ENCODE data around the gene NPHS1. TPM values are rescaled to one million over a fixed set of nuclear protein-coding genes. Genes with fewer than 3 reads are reported as not detected.
A peak's percentile ranks its signal among the peaks of the same experiment; 100 is the strongest.

The NPHS1 gene
- total and polyA plus RNA-seq, 5 donors from 2014 or later, result not detected

DNA sequence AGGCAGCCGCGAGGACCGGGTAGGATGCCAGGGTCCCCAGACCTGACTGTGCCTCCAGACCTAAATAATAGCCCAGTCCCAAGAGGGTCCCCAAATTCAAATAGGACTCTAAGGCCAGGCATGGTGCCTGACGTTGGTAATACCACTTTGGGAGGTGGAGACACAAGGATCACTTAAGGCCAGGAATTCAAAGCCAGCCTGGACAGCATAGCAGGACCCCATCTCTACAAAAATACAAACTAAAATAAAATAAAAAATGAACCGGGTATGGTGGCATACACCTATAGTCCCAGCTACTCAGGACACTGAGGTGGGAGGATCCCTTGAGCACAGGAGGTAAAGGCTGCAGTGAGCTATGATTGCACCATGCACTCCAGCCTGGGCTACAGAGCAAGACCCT is 10.7 kb upstream of the NPHS1 start:
- peak overlapping the region in 1 of 4 donors; percentile 29 for H3K4me3 Mint-ChIP-seq
- peaks cover 0 to 12% (median 1%) of the 10 kb centered on the region in 4 donors for H3K4me1 Mint-ChIP-seq
- Histone ChIP-seq H3K27ac (ENCODE audit: insufficient read depth, low read length, poor library complexity, severe bottlenecking) (no peak overlapping the region), H3K9me3 (ENCODE audit: control insufficient read depth in 2 of 2, low read length in 2 of 2) (no peaks in the 10 kb centered on the region), H3K4me3 (ENCODE audit: low read depth, low read length) (no peak overlapping the region), H3K36me3 (ENCODE audit: control insufficient read depth, insufficient read depth, low read length) (no peaks in the 10 kb centered on the region), H3K4me1 (ENCODE audit: control insufficient read depth, insufficient read depth, low read length, poor library complexity, severe bottlenecking) (peaks cover under 1% of the 10 kb centered on the region), H3K27me3 (ENCODE audit: control insufficient read depth, insufficient read depth, low read length) (peaks cover 9% of the 10 kb centered on the region)
- H3K9me3 Mint-ChIP-seq, result peaks cover 0 to 2% (median 0%) of the 10 kb centered on the region in 7 donors
- H3K36me3 Mint-ChIP-seq, result peaks cover 4% of the 10 kb centered on the region
- DNase-seq (no peak), ATAC-seq (ENCODE audit: low read depth in 2 of 2) (no peak)
- H3K27me3 Mint-ChIP-seq, result peaks cover 71% of the 10 kb centered on the region
- no peak overlapping the region for H3K27ac Mint-ChIP-seq

DNA sequence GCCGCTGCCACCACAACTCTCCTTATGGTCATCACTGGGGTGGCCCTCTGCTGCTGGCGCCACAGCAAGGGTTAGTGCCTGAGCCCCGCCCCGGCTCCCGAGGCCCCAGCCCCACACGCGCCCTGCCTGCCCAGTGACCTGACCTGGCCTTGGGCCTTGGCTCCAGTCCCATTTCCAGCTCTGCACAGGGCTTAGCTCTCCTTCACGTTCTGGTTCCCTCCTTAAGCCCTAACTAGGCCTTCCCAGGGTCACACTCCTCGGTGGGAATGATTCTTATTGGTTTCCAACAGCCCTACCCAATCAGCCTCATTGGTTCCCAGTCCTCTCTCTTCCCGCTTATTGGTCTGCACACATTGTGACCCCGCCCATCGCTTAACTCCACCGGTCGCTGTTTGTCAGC is 10.2 kb upstream of the NPHS1 start:
- Mint-ChIP-seq H3K27ac (no peak overlapping the region), H3K36me3 (peaks cover 4% of the 10 kb centered on the region), H3K4me3 (peak overlapping the region in 1 of 4 donors; percentile 29), H3K4me1 (peaks cover 0 to 10% (median 1%) of the 10 kb centered on the region in 4 donors), H3K9me3 (peaks cover 0 to 2% (median 0%) of the 10 kb centered on the region in 7 donors), H3K27me3 (peaks cover 71% of the 10 kb centered on the region)
- Histone ChIP-seq H3K27me3 (ENCODE audit: control insufficient read depth, insufficient read depth, low read length) (peaks cover 9% of the 10 kb centered on the region), H3K9me3 (ENCODE audit: control insufficient read depth in 2 of 2, low read length in 2 of 2) (no peaks in the 10 kb centered on the region), H3K4me1 (ENCODE audit: control insufficient read depth, insufficient read depth, low read length, poor library complexity, severe bottlenecking) (no peaks in the 10 kb centered on the region), H3K27ac (ENCODE audit: insufficient read depth, low read length, poor library complexity, severe bottlenecking) (no peak overlapping the region), H3K4me3 (ENCODE audit: low read depth, low read length) (no peak overlapping the region), H3K36me3 (ENCODE audit: control insufficient read depth, insufficient read depth, low read length) (no peaks in the 10 kb centered on the region)
- ATAC-seq (ENCODE audit: low read depth in 2 of 2) (no peak), DNase-seq (no peak)

- Histone ChIP-seq H3K9me3 (ENCODE audit: control insufficient read depth in 2 of 2, low read length in 2 of 2) (no peaks in the 10 kb centered on the region), H3K27me3 (ENCODE audit: control insufficient read depth, insufficient read depth, low read length) (peaks cover 9% of the 10 kb centered on the region), H3K36me3 (ENCODE audit: control insufficient read depth, insufficient read depth, low read length) (no peaks in the 10 kb centered on the region), H3K4me3 (ENCODE audit: low read depth, low read length) (no peak overlapping the region), H3K27ac (ENCODE audit: insufficient read depth, low read length, poor library complexity, severe bottlenecking) (no peak overlapping the region), H3K4me1 (ENCODE audit: control insufficient read depth, insufficient read depth, low read length, poor library complexity, severe bottlenecking) (peaks cover 7% of the 10 kb centered on the region)
- H3K4me3 Mint-ChIP-seq, result no peak overlapping the region
- peaks cover 76% of the 10 kb centered on the region for H3K27me3 Mint-ChIP-seq
- H3K9me3 Mint-ChIP-seq, result peaks cover 0 to 2% (median 0%) of the 10 kb centered on the region in 7 donors
- H3K36me3 Mint-ChIP-seq, result peaks cover 4% of the 10 kb centered on the region
- ATAC-seq (ENCODE audit: low read depth in 2 of 2) (no peak), DNase-seq (no peak)
- H3K4me1 Mint-ChIP-seq, result peaks cover 0 to 17% (median 4%) of the 10 kb centered on the region in 4 donors
- H3K27ac Mint-ChIP-seq, result no peak overlapping the region
Measured at GRCh38 chr19:35861640-35862160, 9.4 kb upstream of the NPHS1 start.

DNA sequence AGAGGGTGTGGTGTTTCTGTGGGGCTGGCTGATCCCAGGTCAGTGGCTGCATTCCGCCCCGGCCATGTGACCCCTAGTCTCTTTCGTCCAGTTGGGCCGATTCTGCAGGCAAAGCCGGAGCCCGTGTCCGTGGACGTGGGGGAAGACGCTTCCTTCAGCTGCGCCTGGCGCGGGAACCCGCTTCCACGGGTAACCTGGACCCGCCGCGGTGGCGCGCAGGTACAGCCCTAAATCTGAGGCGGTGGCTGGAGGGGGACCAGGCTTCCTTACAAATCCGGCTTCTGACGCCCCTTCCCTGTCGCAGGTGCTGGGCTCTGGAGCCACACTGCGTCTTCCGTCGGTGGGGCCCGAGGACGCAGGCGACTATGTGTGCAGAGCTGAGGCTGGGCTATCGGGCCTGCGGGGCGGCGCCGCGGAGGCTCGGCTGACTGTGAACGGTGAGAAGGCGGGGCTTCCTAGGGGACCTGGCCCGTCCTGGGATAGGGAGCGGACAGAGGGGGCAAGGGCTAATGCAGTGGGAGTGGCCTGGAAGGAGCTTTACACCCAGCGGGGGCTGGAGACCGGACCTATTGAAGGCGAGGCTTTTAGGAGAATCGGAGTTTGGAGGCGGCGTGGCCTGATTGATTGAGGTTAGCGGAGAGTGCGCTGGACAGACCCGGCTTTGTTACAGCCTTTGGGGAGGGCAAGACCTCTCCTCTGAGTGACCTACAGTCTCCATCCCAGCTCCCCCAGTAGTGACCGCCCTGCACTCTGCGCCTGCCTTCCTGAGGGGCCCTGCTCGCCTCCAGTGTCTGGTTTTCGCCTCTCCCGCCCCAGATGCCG is 8.7 kb upstream of the NPHS1 start:
- peaks cover 4% of the 10 kb centered on the region for H3K36me3 Mint-ChIP-seq
- H3K27ac ChIP-seq (ENCODE audit: insufficient read depth, low read length, poor library complexity, severe bottlenecking), result no peak overlapping the region
- ATAC-seq (ENCODE audit: low read depth in 2 of 2) (no peak), DNase-seq (no peak)
- H3K9me3 Mint-ChIP-seq, result peaks cover 0 to 2% (median 0%) of the 10 kb centered on the region in 7 donors
- peak overlapping the region in 1 of 4 donors; percentile 73 for H3K4me3 Mint-ChIP-seq
- no peak overlapping the region for H3K27ac Mint-ChIP-seq
- no peaks in the 10 kb centered on the region for H3K9me3 ChIP-seq (ENCODE audit: control insufficient read depth in 2 of 2, low read length in 2 of 2)
- no peak overlapping the region for H3K4me3 ChIP-seq (ENCODE audit: low read depth, low read length)
- H3K4me1 Mint-ChIP-seq, result peaks cover 0 to 17% (median 4%) of the 10 kb centered on the region in 4 donors
- peaks cover 72% of the 10 kb centered on the region for H3K27me3 Mint-ChIP-seq
- peaks cover 9% of the 10 kb centered on the region for H3K27me3 ChIP-seq (ENCODE audit: control insufficient read depth, insufficient read depth, low read length)
- H3K36me3 ChIP-seq (ENCODE audit: control insufficient read depth, insufficient read depth, low read length), result no peaks in the 10 kb centered on the region
- peaks cover 13% of the 10 kb centered on the region for H3K4me1 ChIP-seq (ENCODE audit: control insufficient read depth, insufficient read depth, low read length, poor library complexity, severe bottlenecking)

- Mint-ChIP-seq H3K27me3 (peaks cover 70% of the 10 kb centered on the region), H3K9me3 (peaks cover 0 to 2% (median 0%) of the 10 kb centered on the region in 7 donors), H3K4me1 (peaks cover 0 to 20% (median 4%) of the 10 kb centered on the region in 4 donors), H3K4me3 (no peak overlapping the region), H3K27ac (no peak overlapping the region), H3K36me3 (peaks cover 4% of the 10 kb centered on the region)
- Histone ChIP-seq H3K4me1 (ENCODE audit: control insufficient read depth, insufficient read depth, low read length, poor library complexity, severe bottlenecking) (peaks cover 13% of the 10 kb centered on the region), H3K4me3 (ENCODE audit: low read depth, low read length) (no peak overlapping the region), H3K27me3 (ENCODE audit: control insufficient read depth, insufficient read depth, low read length) (peaks cover 6% of the 10 kb centered on the region), H3K36me3 (ENCODE audit: control insufficient read depth, insufficient read depth, low read length) (no peaks in the 10 kb centered on the region), H3K27ac (ENCODE audit: insufficient read depth, low read length, poor library complexity, severe bottlenecking) (no peak overlapping the region), H3K9me3 (ENCODE audit: control insufficient read depth in 2 of 2, low read length in 2 of 2) (no peaks in the 10 kb centered on the region)
- ATAC-seq (ENCODE audit: low read depth in 2 of 2) (no peak), DNase-seq (no peak)
Measured at GRCh38 chr19:35860436-35860817, 8.1 kb upstream of the NPHS1 start.

- Mint-ChIP-seq H3K4me1 (peaks cover 0 to 23% (median 4%) of the 10 kb centered on the region in 4 donors), H3K36me3 (peaks cover 4% of the 10 kb centered on the region), H3K27me3 (peaks cover 71% of the 10 kb centered on the region), H3K9me3 (peaks cover 0 to 1% (median 0%) of the 10 kb centered on the region in 7 donors), H3K27ac (no peak overlapping the region), H3K4me3 (no peak overlapping the region)
- H3K27ac ChIP-seq (ENCODE audit: insufficient read depth, low read length, poor library complexity, severe bottlenecking), result no peak overlapping the region
- ATAC-seq (ENCODE audit: low read depth in 2 of 2) (no peak), DNase-seq (no peak)
- H3K4me3 ChIP-seq (ENCODE audit: low read depth, low read length), result no peak overlapping the region
- no peaks in the 10 kb centered on the region for H3K9me3 ChIP-seq (ENCODE audit: control insufficient read depth in 2 of 2, low read length in 2 of 2)
- H3K27me3 ChIP-seq (ENCODE audit: control insufficient read depth, insufficient read depth, low read length), result peaks cover 5% of the 10 kb centered on the region
- H3K36me3 ChIP-seq (ENCODE audit: control insufficient read depth, insufficient read depth, low read length), result no peaks in the 10 kb centered on the region
- H3K4me1 ChIP-seq (ENCODE audit: control insufficient read depth, insufficient read depth, low read length, poor library complexity, severe bottlenecking), result peaks cover 13% of the 10 kb centered on the region
Measured at GRCh38 chr19:35859414-35859813, 7.1 kb upstream of the NPHS1 start.

- Histone ChIP-seq H3K27me3 (ENCODE audit: control insufficient read depth, insufficient read depth, low read length) (peaks cover 5% of the 10 kb centered on the region), H3K4me3 (ENCODE audit: low read depth, low read length) (no peak overlapping the region), H3K36me3 (ENCODE audit: control insufficient read depth, insufficient read depth, low read length) (no peaks in the 10 kb centered on the region), H3K27ac (ENCODE audit: insufficient read depth, low read length, poor library complexity, severe bottlenecking) (no peak overlapping the region), H3K9me3 (ENCODE audit: control insufficient read depth in 2 of 2, low read length in 2 of 2) (no peaks in the 10 kb centered on the region), H3K4me1 (ENCODE audit: control insufficient read depth, insufficient read depth, low read length, poor library complexity, severe bottlenecking) (peaks cover 13% of the 10 kb centered on the region)
- no peak for DNase-seq
- H3K36me3 Mint-ChIP-seq, result peaks cover 4% of the 10 kb centered on the region
- H3K27ac Mint-ChIP-seq, result no peak overlapping the region
- H3K9me3 Mint-ChIP-seq, result peaks cover 0 to 1% (median 0%) of the 10 kb centered on the region in 7 donors
- peaks cover 74% of the 10 kb centered on the region for H3K27me3 Mint-ChIP-seq
- ATAC-seq (ENCODE audit: low read depth in 2 of 2), result no peak
- H3K4me1 Mint-ChIP-seq, result peaks cover 0 to 23% (median 4%) of the 10 kb centered on the region in 4 donors
- H3K4me3 Mint-ChIP-seq, result no peak overlapping the region
Measured at GRCh38 chr19:35858311-35858710, 6.0 kb upstream of the NPHS1 start.
